GM12891 (cell line): ENCODE data around the gene KIR3DL3.
"Not testable (repeated sequence)": the region's sequence is repeated elsewhere in the genome, so short reads cannot be mapped to it uniquely, and the experiment has no call there.

ENCODE experiments used
- DNase-seq: peaks from one replicate; pipeline ENCODE4 v3.0.0; 2011; ENCODE audit warnings: low spot score; ENCODE audit not compliant: insufficient read length
- FAIRE-seq: peaks from 2 replicates; lab custom pipeline; 2011; peaks lifted over from hg19 to GRCh38; lab: Jason Lieb, UNC

Gene KIR3DL3

GRCh38 chr19:54772666-54773065, 48.4 kb downstream of the KIR3DL3 start:
- FAIRE-seq, DNase-seq: not testable (repeated sequence)

- not testable (repeated sequence) for FAIRE-seq, DNase-seq
Measured at GRCh38 chr19:54775095-54775815, 51.0 kb downstream of the KIR3DL3 start.

GRCh38 chr19:54775830-54776229, 51.6 kb downstream of the KIR3DL3 start:
- not testable (repeated sequence) for DNase-seq, FAIRE-seq

- FAIRE-seq, DNase-seq: not testable (repeated sequence)
Measured at GRCh38 chr19:54777851-54778250, 53.6 kb downstream of the KIR3DL3 start.

- FAIRE-seq, DNase-seq: not testable (repeated sequence)
Measured at GRCh38 chr19:54778896-54779295, 54.7 kb downstream of the KIR3DL3 start.

GRCh38 chr19:54782916-54783315, 58.7 kb downstream of the KIR3DL3 start:
- FAIRE-seq, DNase-seq: not testable (repeated sequence)
